HepG2 (cell line): Measurements from ENCODE around the gene LIMS2. TPM values are rescaled to one million over a fixed set of nuclear protein-coding genes. Genes with fewer than 3 reads are reported as not detected.

ENCODE experiments used
- CBX5 ChIP-seq: sonication (generic); formaldehyde crosslinking; IDR thresholded peaks from 2 replicates; pipeline ENCODE4 v1.4.0; 2020; ENCODE audit warnings: missing genetic modification reagents, borderline replicate concordance
- GTF3A ChIP-seq: sonication (generic); formaldehyde crosslinking; conservative IDR thresholded peaks from 2 replicates; pipeline ENCODE4 v1.4.0; 2020; ENCODE audit warnings: mild to moderate bottlenecking, missing genetic modification reagents
- HNF1B ChIP-seq: sonication (generic); formaldehyde crosslinking; IDR thresholded peaks from 2 replicates; pipeline ENCODE4 v1.5.1; 2020; ENCODE audit warnings: mild to moderate bottlenecking, moderate library complexity, missing genetic modification reagents
- MED13 ChIP-seq: sonication (generic); formaldehyde crosslinking; IDR thresholded peaks from 2 replicates; pipeline ENCODE4 v1.5.0; 2020; ENCODE audit warnings: missing genetic modification reagents
- NAIF1 ChIP-seq: sonication (generic); formaldehyde crosslinking; IDR thresholded peaks from 2 replicates; pipeline ENCODE4 v1.5.0; 2020; ENCODE audit warnings: mild to moderate bottlenecking, missing genetic modification reagents, borderline replicate concordance
- RFX5 ChIP-seq: IDR thresholded peaks from 2 replicates; pipeline ENCODE4 v1.6.1; 2011; ENCODE audit warnings: low read depth, low read length, improper control_type of control experiment
- SP4 ChIP-seq: sonication (generic); formaldehyde crosslinking; IDR thresholded peaks from 2 replicates; pipeline ENCODE4 v1.8.1; 2023; ENCODE audit warnings: mild to moderate bottlenecking, missing genetic modification reagents
- SP5 ChIP-seq: IDR thresholded peaks from 2 replicates; pipeline ENCODE4 v1.6.1; 2016; ENCODE audit warnings: low read depth, borderline replicate concordance
- YEATS4 ChIP-seq: sonication (generic); formaldehyde crosslinking; IDR thresholded peaks from 2 replicates; pipeline ENCODE4 v1.4.0; 2020; ENCODE audit warnings: missing genetic modification reagents, borderline replicate concordance
- ZBTB34 ChIP-seq: sonication (generic); formaldehyde crosslinking; IDR thresholded peaks from 2 replicates; pipeline ENCODE4 v1.8.0; 2022; ENCODE audit warnings: mild to moderate bottlenecking, missing genetic modification reagents
- ZBTB40 ChIP-seq, 2 experiments: fragments of 450-650 bp in 1 of 2; sonication (generic) in 1 of 2; formaldehyde crosslinking in 1 of 2; IDR thresholded peaks; 2 replicates each; pipeline versions ENCODE4 v1.6.1 to v1.8.0; 2016 to 2022; ENCODE audit warnings: antibody characterized with exemption in 1 of 2, mild to moderate bottlenecking in 1 of 2, missing genetic modification reagents in 1 of 2
- ZMYM3 ChIP-seq: sonication (generic); formaldehyde crosslinking; IDR thresholded peaks from 2 replicates; pipeline ENCODE4 v1.5.1; 2020; ENCODE audit warnings: mild to moderate bottlenecking, missing genetic modification reagents
- ZNF576 ChIP-seq: sonication (generic); formaldehyde crosslinking; IDR thresholded peaks from 2 replicates; pipeline ENCODE4 v1.4.0; 2020; ENCODE audit warnings: mild to moderate bottlenecking, missing genetic modification reagents
- ZSCAN22 ChIP-seq: sonication (generic); formaldehyde crosslinking; IDR thresholded peaks from 2 replicates; pipeline ENCODE4 v1.4.0; 2020; ENCODE audit warnings: mild to moderate bottlenecking, missing genetic modification reagents
- polyA plus RNA-seq, 8 experiments: library from polyadenylated mRNA; depleted of rRNA in 3 of 8; stranded (reverse) in 7 of 8; unstranded in 1 of 8; fragments of >200 nt; fragmentation: Illumina TruSeq in 4 of 8; extraction: Trizol in 4 of 8; gene quantifications; 2 replicates each; pipeline versions ENCODE4 v1.2.1 to v1.2.3, GENCODE V29; 2011 to 2016; ENCODE audit warnings: low read depth in 4 of 8, missing spikeins in 1 of 8, mixed read lengths in 1 of 8; ENCODE audit not compliant: insufficient read depth in 1 of 8
- total RNA-seq, 5 experiments: library from RNA; depleted of rRNA; stranded (reverse); fragments of >200 nt; fragmentation: Illumina TruSeq; extraction: Trizol; gene quantifications; 2 replicates each; pipeline ENCODE4 v1.2.3, GENCODE V29; 2016; ENCODE audit warnings: low read depth in 1 of 5

LIMS2 gene
- total and polyA plus RNA-seq, 2 of the 13 experiments (the other 11 are each of a cell fraction or from before 2014, with no cell fraction given) = 1.0 to 1.9 TPM

GRCh38 chr2:127701651-127702394 is 26.5 kb upstream of the LIMS2 start (continued):
- TF ChIP-seq HNF1B (no peak), NAIF1 (CRISPR knock-in tag) (no peak), ZNF576 (no peak), GTF3A (CRISPR knock-in tag) (no peak), SP4 (CRISPR knock-in tag) (peak; percentile 61; the same call in 1 of the 2 replicates), ZSCAN22 (CRISPR knock-in tag) (no peak), MED13 (CRISPR knock-in tag) (peak; percentile 59), SP5 (CRISPR knock-in tag) (no peak), RFX5 (no peak; the same call in 1 of the 2 replicates), ZBTB34 (no peak), YEATS4 (peak; percentile 85; the same call in 1 of the 2 replicates), CBX5 (peak; percentile 87; the same call in 1 of the 2 replicates), ZBTB40 (IDR thresholded peaks at IDR 0.05) (no peak), ZBTB40 (CRISPR knock-in tag; IDR thresholded peaks at IDR 0.05) (peak; percentile 75), ZMYM3 (CRISPR knock-in tag) (peak; percentile 41; the same call in 1 of the 2 replicates)
